Measurements from ENCODE around the gene FATE1. TPM values are rescaled to one million over a fixed set of nuclear protein-coding genes. Genes with fewer than 3 reads are reported as not detected.
"Not testable (repeated sequence)": the region's sequence is repeated elsewhere in the genome, so short reads cannot be mapped to it uniquely, and the experiment has no call there.

The FATE1 gene
- total RNA-seq, 1 experiment from 2014 or later, result not detected

DNA sequence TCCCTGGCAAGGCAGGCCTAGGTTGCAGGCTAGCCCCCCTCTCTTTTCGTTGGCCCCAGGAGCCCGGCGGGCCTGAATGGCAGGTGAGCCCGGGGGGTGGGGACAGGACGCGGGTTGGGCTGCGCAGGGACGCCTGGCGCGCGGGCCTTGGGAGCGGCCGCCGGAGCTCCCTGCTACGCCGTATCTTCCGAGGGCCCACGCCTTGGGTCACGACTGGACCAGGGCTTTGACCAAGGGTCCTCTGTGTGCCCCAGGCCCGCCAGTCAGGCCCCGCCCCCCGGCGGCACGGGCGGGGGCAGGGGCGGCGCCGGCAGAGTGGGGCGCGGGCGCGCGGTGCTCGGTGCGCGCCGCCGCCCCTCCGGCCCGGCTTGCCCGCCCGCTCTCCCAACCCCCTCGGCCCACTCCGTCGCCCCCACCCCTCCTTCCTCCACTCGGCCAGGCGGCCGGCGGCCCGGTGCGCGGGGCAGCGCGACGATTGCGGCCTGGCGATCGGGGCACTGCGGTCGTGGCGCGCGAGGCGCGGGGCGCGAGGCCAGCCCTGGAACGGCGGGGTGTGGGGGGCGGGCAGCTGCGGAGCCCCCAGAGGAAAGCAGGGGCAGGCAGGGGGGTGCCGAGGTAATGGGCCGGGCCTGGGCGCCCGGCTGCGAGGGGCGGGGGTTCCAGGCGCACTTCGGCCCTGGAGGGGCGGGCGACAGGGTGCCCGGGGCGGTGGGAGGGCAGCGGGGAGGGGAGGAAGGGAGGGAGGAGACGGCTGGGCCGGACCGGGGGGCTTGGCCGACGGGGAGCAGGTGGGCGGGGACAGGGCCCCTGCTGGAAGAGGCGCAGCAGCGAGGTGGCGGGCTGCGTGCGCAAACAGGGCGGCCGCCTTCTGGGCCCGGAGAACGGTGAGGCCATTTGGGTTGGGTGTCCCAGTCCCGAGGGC lies 20.9 kb upstream of the FATE1 start, which contains the start of gene PRRG3:
PRRG3 (plus strand) TSS at position 798 of the 922 bp plus-strand sequence. CDS start 3,357 bp downstream, outside the sequence.
- Histone ChIP-seq H3K4me3 (ENCODE audit: low read length) (no peak within 1 kb of the TSS), H3K79me2 (ENCODE audit: low read length) (no peaks in the 10 kb centered on the region), H3K27me3 (ENCODE audit: low read length) (no peaks in the 10 kb centered on the region), H3K36me3 (ENCODE audit: low read depth, low read length) (no peaks in the 10 kb centered on the region), H3K9me2 (replicated peaks; ENCODE audit: low read length) (no peaks in the 10 kb centered on the region), H3K4me2 (ENCODE audit: low read length) (no peak within 1 kb of the TSS), H3K9ac (ENCODE audit: low read length) (no peak within 1 kb of the TSS), H3K27ac (ENCODE audit: low read length) (no peak within 1 kb of the TSS), H3F3A (ENCODE audit: low read length, unreplicated experiment) (no peaks in the 10 kb centered on the region), H4K20me1 (ENCODE audit: low read length) (no peaks in the 10 kb centered on the region), H2AFZ (ENCODE audit: low read length) (no peak within 1 kb of the TSS), H3K9me3 (ENCODE audit: low read length) (no peaks in the 10 kb centered on the region), H3K4me1 (ENCODE audit: insufficient read depth, low read length) (no peaks in the 10 kb centered on the region)
- TF ChIP-seq EZH2 (IDR thresholded peaks at IDR 0.05; ENCODE audit: low read length, unreplicated experiment), result no peak
- no peak for TF ChIP-seq EZH2phosphoT487 (IDR thresholded peaks at IDR 0.05; ENCODE audit: borderline replicate concordance, low read length)
- TF ChIP-seq, protein P1, sequence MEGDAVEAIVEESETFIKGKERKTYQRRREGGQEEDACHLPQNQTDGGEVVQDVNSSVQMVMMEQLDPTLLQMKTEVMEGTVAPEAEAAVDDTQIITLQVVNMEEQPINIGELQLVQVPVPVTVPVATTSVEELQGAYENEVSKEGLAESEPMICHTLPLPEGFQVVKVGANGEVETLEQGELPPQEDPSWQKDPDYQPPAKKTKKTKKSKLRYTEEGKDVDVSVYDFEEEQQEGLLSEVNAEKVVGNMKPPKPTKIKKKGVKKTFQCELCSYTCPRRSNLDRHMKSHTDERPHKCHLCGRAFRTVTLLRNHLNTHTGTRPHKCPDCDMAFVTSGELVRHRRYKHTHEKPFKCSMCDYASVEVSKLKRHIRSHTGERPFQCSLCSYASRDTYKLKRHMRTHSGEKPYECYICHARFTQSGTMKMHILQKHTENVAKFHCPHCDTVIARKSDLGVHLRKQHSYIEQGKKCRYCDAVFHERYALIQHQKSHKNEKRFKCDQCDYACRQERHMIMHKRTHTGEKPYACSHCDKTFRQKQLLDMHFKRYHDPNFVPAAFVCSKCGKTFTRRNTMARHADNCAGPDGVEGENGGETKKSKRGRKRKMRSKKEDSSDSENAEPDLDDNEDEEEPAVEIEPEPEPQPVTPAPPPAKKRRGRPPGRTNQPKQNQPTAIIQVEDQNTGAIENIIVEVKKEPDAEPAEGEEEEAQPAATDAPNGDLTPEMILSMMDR (conservative IDR thresholded peaks at IDR 0.05; ENCODE audit: low read depth, low read length), result no peak
- ChIA-PET CTCF (no interaction called here), POLR2A (ENCODE audit: unreplicated experiment) (no interaction called here)
- no peak for ATAC-seq
- intact Hi-C loops (cut with micrococcal nuclease), result no loop called here
- BruUV-seq (replicated peaks), result no TSS peak
- no peak for DNase-seq

DNA sequence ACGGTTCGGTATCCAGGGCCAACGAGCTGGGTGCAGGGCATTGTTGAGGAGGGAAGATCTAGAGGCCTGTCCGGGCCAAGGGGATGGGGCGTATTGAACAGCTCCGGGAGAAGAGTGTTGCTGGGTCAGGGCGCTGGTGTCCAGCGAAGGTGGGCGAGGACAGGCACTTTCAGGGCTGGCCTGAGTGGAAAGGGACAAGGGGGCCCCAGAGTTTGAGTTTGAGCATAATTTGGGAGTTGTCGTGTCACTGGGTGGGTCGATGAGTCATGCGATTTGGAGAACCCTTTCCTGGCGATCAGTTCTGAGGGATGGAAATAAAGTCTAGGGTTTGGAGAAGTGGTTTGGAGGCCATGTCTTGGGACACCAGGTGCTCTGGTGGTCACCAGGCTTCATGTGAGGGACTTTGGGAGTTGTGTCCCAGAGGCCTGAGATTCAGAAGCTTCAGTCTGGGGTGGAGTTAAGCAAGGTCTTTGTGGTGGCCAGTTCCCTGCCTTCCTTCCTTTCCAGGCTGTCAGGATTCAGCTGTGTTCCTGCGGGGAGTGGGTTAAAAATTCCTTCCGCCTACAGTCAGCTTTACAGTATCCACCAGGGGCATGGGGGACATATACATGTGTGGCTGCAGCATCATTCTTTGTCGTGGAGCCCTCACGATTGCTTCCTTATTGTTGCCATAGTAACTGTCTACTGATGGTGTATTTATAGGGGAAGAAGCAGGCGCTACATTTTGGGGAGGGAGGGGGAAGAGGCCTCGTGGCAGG lies 20.1 kb upstream of the FATE1 start:
- no peak overlapping the region for H3K4me2 ChIP-seq (ENCODE audit: low read length)
- no TSS peak for BruUV-seq (replicated peaks)
- CTCF ChIA-PET, result no interaction called here
- H3K4me1 ChIP-seq (ENCODE audit: insufficient read depth, low read length), result no peaks in the 10 kb centered on the region
- no peak overlapping the region for H3K4me3 ChIP-seq (ENCODE audit: low read length)
- H2AFZ ChIP-seq (ENCODE audit: low read length), result no peak overlapping the region
- H3K9me2 ChIP-seq (replicated peaks; ENCODE audit: low read length), result no peaks in the 10 kb centered on the region
- no peaks in the 10 kb centered on the region for H3K27me3 ChIP-seq (ENCODE audit: low read length)
- H3K79me2 ChIP-seq (ENCODE audit: low read length), result no peaks in the 10 kb centered on the region
- no peaks in the 10 kb centered on the region for H4K20me1 ChIP-seq (ENCODE audit: low read length)
- no peaks in the 10 kb centered on the region for H3F3A ChIP-seq (ENCODE audit: low read length, unreplicated experiment)
- H3K36me3 ChIP-seq (ENCODE audit: low read depth, low read length), result no peaks in the 10 kb centered on the region
- DNase-seq, result no peak
- POLR2A ChIA-PET (ENCODE audit: unreplicated experiment), result no interaction called here
- no peaks in the 10 kb centered on the region for H3K9me3 ChIP-seq (ENCODE audit: low read length)
- no peak overlapping the region for H3K27ac ChIP-seq (ENCODE audit: low read length)
- no peak for ATAC-seq
- intact Hi-C loops (cut with micrococcal nuclease), result no loop called here
- TF ChIP-seq, protein P1 (conservative IDR thresholded peaks at IDR 0.05; ENCODE audit: low read depth, low read length), result no peak
- TF ChIP-seq EZH2phosphoT487 (IDR thresholded peaks at IDR 0.05; ENCODE audit: borderline replicate concordance, low read length) (no peak), EZH2 (IDR thresholded peaks at IDR 0.05; ENCODE audit: low read length, unreplicated experiment) (no peak)
- no peak overlapping the region for H3K9ac ChIP-seq (ENCODE audit: low read length)

DNA sequence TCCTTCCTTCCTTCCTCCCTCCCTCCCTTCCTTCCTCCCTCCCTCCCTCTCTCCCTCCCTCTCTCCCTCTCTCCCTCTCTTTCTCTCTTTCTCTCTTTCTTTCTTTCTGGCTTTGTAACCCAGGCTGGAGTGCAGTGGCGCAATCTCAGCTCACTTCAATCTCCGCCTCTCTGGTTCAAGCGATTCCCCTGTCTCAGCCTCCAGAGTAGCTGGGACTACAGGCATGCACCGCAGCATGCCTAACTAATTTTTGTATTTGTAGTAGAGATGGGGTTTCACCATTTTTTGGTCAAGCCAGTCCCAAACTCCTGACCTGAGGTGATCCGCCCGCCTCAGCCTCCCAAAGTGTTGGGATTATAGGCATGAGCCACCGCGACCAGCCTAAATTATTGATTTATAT lies 18.8 kb upstream of the FATE1 start:
- DNase-seq; H3F3A ChIP-seq (ENCODE audit: low read length, unreplicated experiment); H3K27ac ChIP-seq (ENCODE audit: low read length); H3K36me3 ChIP-seq (ENCODE audit: low read depth, low read length); H3K9ac ChIP-seq (ENCODE audit: low read length); CTCF ChIA-PET; H4K20me1 ChIP-seq (ENCODE audit: low read length); H3K27me3 ChIP-seq (ENCODE audit: low read length); H3K4me3 ChIP-seq (ENCODE audit: low read length); ATAC-seq; POLR2A ChIA-PET (ENCODE audit: unreplicated experiment); H2AFZ ChIP-seq (ENCODE audit: low read length); H3K9me2 ChIP-seq (replicated peaks; ENCODE audit: low read length); H3K4me1 ChIP-seq (ENCODE audit: insufficient read depth, low read length); intact Hi-C loops (cut with micrococcal nuclease); H3K4me2 ChIP-seq (ENCODE audit: low read length); H3K9me3 ChIP-seq (ENCODE audit: low read length); BruUV-seq (replicated peaks); H3K79me2 ChIP-seq (ENCODE audit: low read length): not testable (repeated sequence)

Data from PC-3 (cell line).